HS-5 (cell line): ENCODE results near the gene POMT2.
A peak's percentile ranks its signal among the peaks of the same experiment; 100 is the strongest.
"Not testable (repeated sequence)": the region's sequence is repeated elsewhere in the genome, so short reads cannot be mapped to it uniquely, and the experiment has no call there.

Source experiments
- DNase-seq: peaks from one replicate; pipeline ENCODE4 v3.0.0-alpha.2; 2012; ENCODE audit warnings: low read depth

POMT2 gene

GRCh38 chr14:77324289-77324688 is 3.6 kb upstream of the POMT2 start:
- no peak for DNase-seq

GRCh38 chr14:77323571-77323970 is 2.9 kb upstream of the POMT2 start:
- no peak for DNase-seq

DNA sequence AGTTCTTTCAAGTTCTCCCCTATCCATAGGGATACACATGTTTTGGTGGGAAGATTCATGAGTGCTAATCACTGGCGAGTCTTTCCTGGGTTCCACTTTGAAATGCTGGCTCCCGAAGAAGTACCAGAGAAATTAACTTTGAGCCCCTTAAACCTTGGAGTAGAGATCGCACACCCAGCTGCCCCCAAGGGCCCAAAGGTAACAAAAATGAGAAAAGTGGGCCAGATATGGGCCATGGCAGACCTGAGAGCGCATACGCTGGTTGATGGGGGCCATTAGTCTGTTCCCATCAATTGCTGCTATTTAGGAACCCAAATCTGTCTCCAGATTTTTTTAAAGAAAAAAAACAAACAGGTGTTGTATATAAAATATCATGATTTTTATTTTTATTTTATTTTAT is 2.3 kb upstream of the POMT2 start:
- DNase-seq = no peak

GRCh38 chr14:77322250-77322902 is 1.7 kb upstream of the POMT2 start:
- DNase-seq = no peak

DNA sequence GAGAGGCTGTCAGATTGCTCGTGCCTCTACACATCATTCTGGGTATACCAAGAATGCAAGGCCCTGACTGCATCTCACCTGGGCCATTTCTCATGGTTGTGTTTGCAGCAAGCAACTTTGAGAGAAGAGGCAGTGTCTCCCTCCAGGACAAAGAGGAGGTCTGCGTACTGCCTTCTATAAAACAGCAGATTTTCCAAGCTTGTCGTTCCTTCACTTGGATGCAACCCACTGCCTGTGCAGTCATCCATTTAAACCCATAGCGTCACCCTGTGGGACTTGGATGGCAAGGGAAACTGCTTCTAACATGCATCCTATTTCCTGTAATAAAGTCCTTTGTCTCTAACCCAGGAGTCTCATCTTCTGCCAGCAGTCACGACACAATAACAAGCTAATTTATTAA is 1.3 kb downstream of the POMT2 start:
- no peak for DNase-seq

DNA sequence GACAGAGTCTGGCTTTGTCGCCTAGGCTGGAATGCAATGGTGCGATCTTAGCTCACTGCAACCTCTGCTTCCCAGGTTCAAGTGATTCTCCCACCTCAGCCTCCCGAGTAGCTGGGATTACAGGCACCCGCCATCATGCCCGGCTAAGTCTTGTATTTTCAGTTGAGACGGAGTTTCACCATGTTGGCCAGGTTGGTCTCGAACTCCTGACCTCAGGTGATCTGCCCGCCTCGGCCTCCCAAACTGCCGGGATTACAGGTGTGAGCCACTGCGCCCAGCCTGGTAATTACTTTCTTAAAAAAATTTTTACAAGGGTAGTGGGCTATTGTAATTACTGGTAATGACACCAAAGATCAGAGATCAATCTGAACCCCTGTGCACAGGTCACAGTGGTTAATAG is 1.9 kb downstream of the POMT2 start:
- DNase-seq = not testable (repeated sequence)

DNA sequence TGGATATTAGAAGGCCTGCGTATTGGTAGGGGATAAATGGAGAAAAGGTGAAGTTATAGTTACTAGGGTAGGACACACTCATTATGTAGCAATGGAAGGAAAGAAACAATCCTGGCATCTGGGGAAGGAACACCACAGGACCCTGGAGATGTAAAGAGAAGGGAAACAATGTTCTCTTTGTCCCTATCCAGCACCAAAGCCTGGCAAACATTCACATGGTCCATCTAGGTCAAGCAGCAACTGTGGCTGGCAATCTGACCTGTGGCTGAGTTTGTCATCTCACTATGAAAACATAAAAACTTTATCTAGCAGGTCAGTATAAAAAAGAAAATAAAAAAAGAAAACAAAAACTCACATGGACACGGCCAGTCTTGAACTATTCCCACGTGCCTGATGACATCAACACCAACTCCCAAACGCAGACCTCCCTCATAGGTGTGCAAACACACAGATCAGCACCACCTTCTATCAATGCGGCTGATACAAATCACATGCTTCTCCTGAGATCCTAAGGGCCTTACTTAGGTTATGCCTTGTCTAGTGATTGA is 2.6 kb downstream of the POMT2 start:
- DNase-seq = no peak

- no peak for DNase-seq
These were observed 3.8 kb downstream of the POMT2 start for GRCh38 chr14:77316872-77317301.

DNA sequence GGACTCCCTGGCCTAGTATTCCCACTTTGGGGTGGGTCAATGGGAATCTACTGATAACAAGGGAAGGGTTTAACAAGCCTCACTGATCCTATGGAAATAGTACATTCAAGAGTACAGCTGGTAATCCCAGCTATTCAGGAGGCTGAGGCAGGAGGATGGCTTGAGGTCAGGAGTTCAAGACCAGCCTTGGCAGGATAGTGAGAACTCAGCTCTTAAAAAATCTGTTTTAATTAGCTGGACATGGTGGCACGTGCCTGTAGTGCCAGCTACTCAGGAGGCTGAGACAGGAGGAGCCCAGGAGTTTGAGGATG is 4.5 kb downstream of the POMT2 start:
- no peak for DNase-seq

DNA sequence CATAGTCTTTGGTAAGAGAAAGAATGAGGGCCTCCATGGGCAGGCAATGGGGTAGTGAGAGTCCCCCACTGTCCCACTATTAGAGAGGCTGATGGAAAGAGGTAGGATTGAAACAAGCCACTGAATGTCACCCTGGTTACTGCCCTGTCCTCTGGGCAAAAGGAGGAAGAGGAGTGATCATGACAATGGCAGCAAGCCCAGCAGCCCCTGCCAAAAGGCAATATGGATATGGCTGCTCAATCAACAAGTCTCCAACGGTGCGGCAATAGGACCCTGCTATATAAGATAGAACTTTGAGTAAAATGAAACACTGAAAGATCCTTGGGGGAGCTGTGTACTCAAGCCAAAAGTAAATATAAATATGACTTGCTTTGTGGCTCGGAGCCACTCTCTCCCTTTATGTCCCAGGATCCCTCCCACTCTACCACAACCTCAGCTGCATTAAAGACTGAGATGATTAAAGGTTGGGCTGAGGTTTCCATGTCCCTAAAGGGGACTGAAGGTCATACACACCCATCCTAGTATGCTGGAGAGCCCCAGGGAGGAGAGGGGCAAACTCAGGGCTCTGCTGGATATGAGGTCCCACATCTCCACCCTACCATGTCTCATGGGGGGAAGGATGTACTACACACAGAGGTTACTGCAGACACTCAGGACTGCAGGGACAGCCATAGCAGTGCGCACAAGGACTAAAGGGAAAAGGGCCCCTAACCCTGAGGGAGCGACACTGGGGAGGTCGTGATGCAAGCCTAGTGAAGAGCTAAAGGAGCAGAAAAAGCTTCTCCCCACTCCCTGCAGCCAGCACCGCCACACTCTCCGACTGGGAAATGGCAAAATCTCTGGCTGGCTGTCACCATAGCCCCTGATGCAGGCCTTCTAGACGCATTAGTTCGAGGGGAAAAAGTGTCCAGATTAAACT is 5.9 kb downstream of the POMT2 start:
- no peak for DNase-seq

DNA sequence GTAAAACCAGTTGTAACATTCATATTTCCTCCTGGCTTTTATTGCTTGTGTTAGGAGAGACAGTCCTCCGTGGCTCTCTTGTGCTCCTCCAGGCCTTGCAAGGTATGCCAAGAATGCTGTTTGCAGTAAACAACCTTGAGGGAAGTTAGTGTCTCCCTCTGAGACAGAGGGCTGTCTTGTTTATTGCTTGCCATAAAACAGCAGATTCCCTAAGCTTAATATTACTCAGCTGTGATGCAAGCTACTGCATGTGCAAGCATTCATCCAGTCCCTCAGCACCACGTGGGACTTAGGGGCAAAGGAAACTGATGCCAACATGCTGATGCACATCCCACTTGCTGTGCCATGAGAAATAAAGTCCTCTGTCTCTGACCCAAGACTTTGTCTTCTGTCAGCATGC is 6.6 kb downstream of the POMT2 start:
- peak; percentile 70 for DNase-seq

- no peak for DNase-seq
These were observed 7.3 kb downstream of the POMT2 start for GRCh38 chr14:77313371-77313770.

DNA sequence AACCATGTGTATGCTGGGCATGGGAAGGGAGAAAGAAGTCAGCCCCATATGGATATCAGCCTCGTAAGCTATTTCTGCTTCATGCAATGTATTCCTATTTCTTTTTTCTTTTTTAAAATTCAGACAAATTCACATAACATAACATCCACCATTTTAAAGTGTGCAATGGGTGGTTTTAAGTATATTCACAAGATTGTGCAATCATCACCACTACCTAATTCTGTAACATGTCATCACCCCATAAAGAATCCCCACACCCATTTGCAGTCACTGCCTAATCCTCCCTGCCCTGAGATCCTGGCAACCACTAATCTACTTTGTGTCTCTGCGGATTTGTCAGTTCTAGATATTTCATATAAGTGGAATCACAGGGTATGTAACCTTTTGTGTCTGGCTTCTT is 9.5 kb downstream of the POMT2 start:
- no peak for DNase-seq

DNA sequence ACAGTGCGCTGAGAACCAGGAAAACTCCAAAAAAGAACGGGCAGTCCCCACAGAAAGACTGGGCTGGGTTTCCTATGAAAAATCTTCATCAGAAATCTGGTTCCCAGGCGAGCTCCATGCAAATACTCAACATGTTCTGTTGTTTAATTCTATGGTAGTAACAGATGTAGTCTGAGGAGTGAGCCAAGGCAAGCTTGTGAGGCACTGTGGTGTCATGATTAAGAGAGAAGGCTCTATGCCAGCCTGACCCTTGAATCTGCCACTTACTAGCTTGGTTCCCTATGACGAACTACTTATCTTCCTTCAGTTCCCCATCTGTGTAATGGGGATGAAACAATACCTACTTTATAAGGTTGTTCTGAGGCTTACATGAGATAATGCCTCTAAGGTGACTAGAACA is 10.7 kb downstream of the POMT2 start:
- no peak for DNase-seq

- no peak for DNase-seq
These were observed 11.6 kb downstream of the POMT2 start for GRCh38 chr14:77309131-77309530.

GRCh38 chr14:77306851-77307496 is 13.7 kb downstream of the POMT2 start:
- DNase-seq = no peak

DNA sequence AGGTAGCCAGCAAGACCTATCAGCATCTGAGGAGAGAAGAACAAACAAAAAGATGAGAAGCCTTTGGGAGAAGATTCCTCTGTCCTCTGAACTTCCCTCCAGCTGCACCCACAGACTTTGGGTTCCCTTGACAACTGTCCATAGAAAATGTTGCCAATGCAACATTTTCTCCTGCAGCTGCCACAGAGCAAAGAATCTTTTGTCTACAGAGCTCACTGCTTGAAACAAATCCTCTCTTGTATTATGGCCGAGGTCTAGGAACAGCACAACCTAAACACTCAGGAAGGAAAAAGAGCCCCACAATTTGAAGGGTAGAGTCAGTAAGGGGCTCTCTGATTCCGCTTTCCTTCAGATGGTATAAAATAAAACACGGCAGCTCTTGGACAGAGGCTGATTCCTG is 14.3 kb downstream of the POMT2 start:
- DNase-seq = no peak

GRCh38 chr14:77305696-77306095 is 15.0 kb downstream of the POMT2 start:
- DNase-seq = no peak

DNA sequence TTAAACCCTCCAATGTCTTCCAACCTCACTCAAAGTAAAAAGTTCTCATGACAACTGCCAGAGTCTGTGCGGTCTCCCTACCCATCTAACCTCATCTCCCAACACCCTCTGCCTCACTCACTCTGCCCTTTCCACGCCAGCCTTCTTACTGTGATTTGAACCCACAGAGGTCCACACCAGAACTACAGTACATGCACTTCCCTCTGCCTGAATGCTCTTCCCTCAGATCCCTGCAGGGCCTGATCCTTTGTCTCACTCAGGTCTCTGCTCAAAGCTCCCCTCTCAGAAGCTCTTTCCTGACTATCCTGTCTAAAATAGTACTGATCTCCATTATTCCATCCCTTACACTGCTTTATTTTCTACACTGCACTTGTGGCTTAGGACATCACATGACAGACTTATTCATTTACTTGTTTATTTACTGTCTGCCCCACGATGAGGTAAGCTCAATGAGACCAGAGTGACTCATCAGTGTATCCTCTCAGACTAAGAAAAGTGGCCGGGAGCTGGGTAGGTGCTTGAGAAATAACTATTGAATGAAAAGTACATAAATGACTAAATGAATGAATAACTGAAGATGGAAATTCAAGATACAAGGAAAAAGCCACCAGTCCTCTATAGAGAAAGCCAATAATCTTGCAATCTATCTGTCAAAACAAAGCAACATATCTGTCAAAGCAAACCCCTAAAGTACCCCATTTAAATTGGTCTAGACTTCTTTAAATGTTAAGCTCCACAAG is 17.1 kb downstream of the POMT2 start:
- DNase-seq = peak; percentile 78

DNA sequence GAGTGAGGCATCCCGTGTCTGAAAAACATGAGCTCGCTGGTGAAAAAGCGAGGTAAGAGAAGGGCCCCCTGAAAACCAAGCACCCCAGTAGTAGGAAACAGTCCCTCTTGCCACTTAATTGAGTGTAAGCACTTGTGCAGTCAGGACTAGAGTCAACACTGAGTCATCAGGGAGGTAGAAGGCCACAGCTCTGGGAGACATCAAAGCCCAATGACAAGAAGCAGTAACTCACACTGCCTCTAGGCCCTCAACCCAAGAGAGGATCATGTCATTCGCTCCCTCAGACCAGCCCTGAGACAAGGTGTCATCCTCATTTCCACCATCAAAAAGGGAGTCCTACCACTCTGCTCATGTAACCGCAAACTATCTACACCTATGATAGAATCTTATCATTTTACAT is 17.8 kb downstream of the POMT2 start:
- DNase-seq = no peak

GRCh38 chr14:77301103-77301502 is 19.6 kb downstream of the POMT2 start:
- no peak for DNase-seq

DNA sequence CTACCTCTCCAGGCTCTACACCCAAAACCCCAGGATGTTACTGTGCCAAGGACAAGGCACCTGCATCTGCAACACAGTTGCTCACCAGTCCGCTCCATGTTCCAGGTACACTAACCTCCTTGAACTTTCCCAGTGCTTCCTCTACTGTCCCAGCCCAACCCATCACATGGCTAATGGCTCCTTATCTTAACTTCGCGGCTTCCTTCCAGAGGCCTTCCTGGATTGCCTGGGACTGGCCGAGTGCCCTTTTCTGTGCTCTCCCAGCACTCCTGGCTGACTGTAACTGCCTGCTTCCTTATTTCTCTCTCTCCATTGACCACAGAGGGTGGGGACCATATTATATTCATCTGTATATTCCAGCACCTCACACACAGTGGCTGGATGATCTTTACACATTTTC is 20.9 kb downstream of the POMT2 start:
- DNase-seq = no peak
